ENCODE data around the gene SIL1.
"Not testable (repeated sequence)": the region's sequence is repeated elsewhere in the genome, so short reads cannot be mapped to it uniquely, and the experiment has no call there.

SIL1 gene

DNA sequence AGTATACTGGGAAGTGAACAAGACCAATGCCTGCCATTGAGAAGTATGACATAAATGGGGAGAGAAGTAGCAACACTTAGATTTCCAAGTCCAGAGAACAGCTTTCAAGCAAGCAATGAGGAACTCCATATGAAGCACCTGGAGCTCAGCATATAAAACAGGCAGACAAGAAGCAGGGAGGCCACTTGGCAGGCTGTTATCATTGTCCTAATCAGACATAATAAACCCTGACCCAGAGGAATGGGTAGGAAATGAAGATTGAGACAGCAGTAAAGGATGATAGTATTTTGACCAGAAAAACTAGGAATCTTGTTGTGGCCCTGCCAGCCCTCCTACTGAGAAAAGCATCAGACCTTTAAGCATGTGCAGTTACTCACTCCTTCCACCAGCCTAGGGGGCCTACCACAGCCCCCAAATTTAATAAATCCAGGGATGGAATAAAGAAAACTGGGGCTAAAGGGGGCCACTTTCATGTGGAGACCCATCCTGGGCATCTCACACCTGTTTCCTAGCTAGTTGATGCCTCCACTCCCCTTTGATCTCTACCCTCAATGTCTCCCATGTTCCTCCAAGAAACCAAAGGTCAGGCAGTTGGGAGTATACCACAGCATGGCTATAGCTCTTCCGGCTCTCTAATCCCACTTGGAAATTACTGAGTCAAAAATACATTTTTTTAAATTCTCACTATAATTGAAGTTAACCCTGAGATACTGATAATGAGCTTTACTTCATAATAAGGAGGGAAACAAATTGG is 135.1 kb downstream of the SIL1 start:
- DNase-seq = no peak

- DNase-seq = no peak
These were observed 136.3 kb downstream of the SIL1 start for GRCh38 chr5:139061856-139062255.

GRCh38 chr5:139061274-139061673 is 136.9 kb downstream of the SIL1 start:
- DNase-seq = no peak

GRCh38 chr5:139058121-139058520 is 140.0 kb downstream of the SIL1 start:
- no peak for DNase-seq

GRCh38 chr5:139057045-139057939 is 140.9 kb downstream of the SIL1 start:
- DNase-seq = not testable (repeated sequence)

DNA sequence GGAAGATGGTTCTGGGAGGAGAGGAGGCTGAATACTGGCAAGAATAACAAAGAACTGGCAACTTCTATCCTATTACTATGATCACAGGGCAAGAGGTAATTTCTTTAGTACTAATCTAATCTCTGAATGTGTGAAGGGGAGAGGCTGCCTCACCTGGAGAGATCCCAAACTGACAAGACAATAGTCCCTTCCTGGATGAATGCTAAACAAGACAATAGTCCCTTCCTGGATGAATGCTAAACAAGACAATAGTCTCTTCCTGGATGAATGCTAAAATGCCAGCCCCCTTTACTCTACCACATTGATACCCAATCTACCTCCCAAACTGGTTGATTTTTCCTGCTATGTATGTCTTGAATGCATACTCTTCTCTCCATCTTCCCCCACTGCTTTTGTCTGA is 145.2 kb downstream of the SIL1 start:
- no peak for DNase-seq

- no peak for DNase-seq
These were observed 146.8 kb downstream of the SIL1 start for GRCh38 chr5:139051392-139051791.

DNA sequence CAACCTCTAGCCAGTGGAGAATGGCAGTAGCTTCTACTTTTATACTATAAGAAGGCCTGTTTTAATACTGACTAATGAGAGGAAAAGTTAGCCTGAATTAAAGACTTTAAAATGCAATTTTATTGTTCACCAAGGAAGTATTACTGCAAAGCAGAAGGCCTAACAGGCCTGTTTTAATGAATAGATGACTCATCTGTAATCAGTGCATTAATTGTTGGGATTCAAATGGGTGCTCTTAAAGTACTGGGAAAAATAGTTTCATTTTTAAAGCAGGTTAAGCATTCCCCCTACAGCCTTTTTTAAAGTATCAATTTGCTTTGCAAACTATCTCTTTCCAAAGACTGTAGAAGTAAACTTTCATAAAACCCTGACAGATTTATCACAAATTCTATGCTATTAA is 147.7 kb downstream of the SIL1 start:
- DNase-seq = no peak

GRCh38 chr5:139049780-139050179 is 148.4 kb downstream of the SIL1 start:
- DNase-seq = no peak

GRCh38 chr5:139046551-139046950 is 151.6 kb downstream of the SIL1 start:
- no peak for DNase-seq

- no peak for DNase-seq
These were observed 154.8 kb downstream of the SIL1 start for GRCh38 chr5:139043157-139043905.

- no peak for DNase-seq
These were observed 158.1 kb downstream of the SIL1 start for GRCh38 chr5:139040081-139040480.

DNA sequence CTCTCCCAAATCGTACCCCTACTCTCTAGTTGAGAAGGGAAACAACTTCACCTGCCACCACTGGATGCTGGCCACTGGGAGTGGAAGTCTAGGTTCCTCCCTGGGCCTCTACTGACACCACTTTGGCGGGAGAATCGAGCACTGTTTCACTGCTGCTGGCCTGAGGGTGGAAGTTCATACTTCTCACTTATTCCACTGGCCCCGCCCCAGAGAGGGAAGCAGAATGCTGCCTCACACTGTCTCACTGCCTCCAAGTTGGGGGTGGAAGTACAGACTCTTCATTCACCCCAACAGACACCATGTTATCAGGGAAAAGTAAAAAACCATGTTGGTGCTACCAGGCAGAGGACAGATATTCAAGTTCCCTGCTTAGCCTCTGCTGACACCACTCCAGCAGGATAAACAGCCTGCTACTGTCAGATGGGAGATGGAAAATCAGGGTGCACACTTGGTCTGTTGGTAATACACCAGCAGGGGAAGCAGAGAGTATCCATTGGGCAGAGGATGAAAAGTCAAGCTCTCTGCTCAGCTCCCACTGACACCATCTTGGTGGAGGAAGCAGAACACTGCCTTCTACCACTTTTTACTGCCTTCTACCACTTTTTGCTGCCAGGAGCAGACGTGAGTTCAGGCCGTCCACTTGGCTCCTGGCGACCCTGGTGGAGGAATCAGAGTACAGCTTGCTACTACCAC is 159.4 kb downstream of the SIL1 start:
- DNase-seq = no peak

DNA sequence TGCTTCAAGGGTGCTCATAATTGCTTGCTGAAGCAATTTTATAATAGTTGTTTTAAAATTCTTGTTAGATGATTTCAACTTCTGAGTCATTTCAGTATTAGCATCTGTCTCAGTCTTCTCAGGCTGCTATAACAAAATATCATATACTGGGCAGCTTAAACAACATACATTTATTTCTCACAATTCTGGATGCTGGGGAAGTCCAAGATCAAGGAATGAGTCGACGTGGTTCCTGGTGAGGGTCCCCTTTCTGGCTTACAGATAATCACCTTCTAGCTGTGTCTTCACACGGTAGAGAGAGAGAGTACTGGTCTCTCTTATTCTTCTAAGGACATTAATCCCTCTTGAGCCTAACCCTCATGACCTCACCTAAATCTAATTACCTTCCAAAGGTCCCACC is 160.4 kb downstream of the SIL1 start:
- DNase-seq = no peak

DNA sequence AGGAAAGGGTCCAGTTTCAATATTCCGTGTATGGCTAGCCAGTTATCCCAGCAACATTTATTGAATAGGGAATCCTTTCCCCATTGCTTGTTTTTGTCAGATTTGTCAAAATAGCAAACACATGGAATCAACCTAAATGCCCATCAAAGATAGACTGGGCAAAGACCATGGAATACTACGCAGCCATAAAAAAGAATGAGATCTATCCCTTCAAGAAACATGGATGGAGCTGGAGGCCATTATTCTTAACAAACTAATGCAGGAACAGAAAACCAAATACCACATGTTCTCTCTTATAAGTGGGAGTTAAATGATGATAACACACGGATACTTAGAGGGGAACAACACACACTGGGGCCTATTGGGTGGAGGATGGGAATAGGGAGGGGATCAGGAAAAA is 161.8 kb downstream of the SIL1 start:
- not testable (repeated sequence) for DNase-seq

DNA sequence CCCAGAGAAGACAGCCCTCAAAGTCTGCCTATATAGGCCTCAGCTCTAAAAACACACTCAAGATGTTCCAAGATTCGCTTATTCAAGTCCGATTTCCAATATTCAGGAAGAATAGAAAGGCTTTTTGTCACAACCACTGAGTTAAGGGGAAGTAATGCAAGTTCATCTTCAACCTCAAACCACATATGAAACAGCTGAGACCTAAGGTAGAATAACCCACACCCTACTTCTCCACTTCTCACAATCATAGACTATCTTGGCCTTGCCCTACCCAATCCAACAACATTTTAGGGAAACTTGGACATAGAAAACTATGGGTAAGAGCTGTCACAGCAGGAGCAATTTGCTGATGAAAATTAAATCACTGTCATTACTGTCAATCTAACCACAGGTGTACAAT is 171.0 kb downstream of the SIL1 start:
- DNase-seq = no peak

DNA sequence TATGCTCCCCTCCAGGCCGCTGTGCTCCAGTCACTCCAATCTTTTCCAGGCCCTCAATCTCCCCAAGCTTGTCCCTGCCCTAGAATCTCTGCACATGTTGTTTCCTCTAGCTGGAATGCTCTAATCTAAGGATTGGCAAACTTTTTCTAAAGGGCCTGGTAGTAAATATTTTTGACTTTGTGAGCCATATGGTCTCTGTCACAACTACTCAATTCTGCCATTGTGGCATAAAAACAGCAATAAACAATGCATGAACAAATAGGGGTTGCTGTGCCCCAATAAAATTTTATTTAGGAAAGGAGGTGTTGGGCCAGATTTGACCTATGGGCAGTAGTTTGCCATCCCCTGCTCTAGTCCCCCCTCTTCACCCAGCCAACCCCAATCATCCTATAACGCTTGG is 172.5 kb downstream of the SIL1 start:
- DNase-seq = no peak

DNA sequence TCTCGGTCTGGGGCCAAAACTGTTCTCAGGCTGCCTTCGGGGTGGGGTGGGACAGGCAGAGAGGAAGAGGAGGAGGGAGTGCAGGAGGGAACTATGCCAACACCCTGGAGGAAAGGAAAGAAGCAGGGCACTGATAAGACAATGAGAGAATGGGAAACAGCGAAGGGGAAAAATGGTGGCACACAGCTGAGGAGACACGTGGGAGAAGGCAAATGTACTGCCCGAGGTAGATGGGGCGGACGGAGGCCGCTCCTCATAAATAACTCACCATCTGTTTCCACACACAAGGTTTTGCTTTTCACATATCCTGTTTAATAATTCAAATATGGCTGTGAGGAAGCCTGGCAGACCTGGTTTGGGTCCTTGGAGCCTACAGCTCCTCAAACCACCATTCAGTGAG is 174.9 kb downstream of the SIL1 start:
- DNase-seq = no peak

DNA sequence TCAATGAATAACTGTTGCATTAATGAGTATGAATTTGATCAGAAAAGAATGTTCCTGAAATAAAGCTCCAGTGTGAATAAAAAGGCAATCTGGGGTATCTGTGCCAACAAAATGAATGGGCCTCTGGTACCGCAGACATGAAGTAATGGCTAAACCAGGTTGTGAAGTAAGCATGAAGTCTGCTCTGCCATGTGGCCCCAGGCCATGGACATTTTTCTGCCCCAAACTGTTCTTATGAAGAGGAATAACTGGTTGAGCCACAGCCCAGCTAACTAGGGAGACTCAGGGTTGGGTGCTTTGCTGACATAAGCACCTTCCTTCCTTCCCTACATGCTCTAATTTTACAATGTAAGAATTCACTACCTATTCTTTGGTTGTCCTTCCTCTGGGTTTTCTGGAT is 175.6 kb downstream of the SIL1 start:
- no peak for DNase-seq

DNA sequence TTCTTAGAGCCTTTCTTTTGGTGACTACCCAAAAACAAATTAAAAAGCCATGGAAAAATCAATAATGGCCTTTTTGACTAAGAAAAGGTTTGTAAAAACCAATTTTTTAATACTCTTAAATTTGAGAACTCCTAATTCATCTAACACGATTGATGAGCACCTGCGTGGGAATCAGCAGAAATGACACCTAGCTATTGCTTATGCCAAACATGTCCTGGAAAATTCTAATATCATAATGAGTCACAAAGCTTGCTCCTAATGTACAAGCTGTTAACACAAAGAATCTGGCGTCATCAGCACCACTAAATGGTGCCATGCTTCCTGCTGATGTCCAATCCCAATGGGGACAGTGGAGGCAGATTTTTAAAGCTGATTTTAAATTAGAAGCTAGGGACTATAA is 176.8 kb downstream of the SIL1 start:
- DNase-seq = no peak

- no peak for DNase-seq
These were observed 178.3 kb downstream of the SIL1 start for GRCh38 chr5:139019880-139020279.

- DNase-seq = no peak
These were observed 179.0 kb downstream of the SIL1 start for GRCh38 chr5:139019211-139019610.

DNA sequence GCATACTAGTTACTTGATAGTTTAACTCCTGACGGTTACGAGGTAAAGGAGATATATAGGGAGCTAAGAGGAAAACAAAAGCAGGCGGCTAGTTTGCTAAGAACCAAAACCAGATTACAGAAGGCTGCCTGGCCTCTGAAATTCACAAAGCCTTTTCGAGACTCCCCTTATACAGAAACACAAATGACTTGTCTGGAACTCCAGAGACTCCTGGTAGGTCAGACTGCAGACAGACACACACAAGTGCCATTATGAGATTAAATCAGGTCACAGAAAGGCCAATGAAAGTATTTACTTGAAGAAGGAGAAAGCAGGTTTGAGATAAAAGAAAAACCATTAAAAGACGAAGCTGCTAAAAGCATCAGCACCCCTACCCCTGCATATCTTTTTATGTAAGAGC is 180.5 kb downstream of the SIL1 start:
- no peak for DNase-seq
